Neuronal stem cell (in vitro differentiated cells): Measurements from ENCODE around the gene PHF14.

ENCODE experiments used
- DNase-seq: peaks from one replicate; pipeline ENCODE4 v3.0.0-alpha.2; 2013; ENCODE audit warnings: low spot score
- H2AFZ ChIP-seq: one replicate; pipeline ENCODE4 v1.6.1; 2013; ENCODE audit warnings: mild to moderate bottlenecking, low read length, inconsistent platforms
- H2AK5ac ChIP-seq: 2 replicates; pipeline ENCODE4 v1.6.1; 2013; ENCODE audit warnings: low read depth, mild to moderate bottlenecking, inconsistent platforms, low read length, moderate library complexity, mixed read lengths
- H2BK120ac ChIP-seq: 2 replicates; pipeline ENCODE4 v1.6.1; 2013; ENCODE audit warnings: low read depth, mild to moderate bottlenecking, inconsistent platforms, low read length, moderate library complexity, mixed read lengths
- H2BK12ac ChIP-seq: one replicate; pipeline ENCODE4 v1.6.1; 2013; ENCODE audit warnings: low read length, inconsistent platforms
- H2BK15ac ChIP-seq: 2 replicates; pipeline ENCODE4 v1.6.1; 2013; ENCODE audit warnings: mild to moderate bottlenecking, low read length, inconsistent platforms, mixed read lengths
- H2BK5ac ChIP-seq: one replicate; pipeline ENCODE4 v1.6.1; 2013; ENCODE audit warnings: inconsistent platforms, mild to moderate bottlenecking, low read length, moderate library complexity
- H3K14ac ChIP-seq: one replicate; pipeline ENCODE4 v1.6.1; 2013; ENCODE audit warnings: low read length, inconsistent platforms
- H3K18ac ChIP-seq: 2 replicates; pipeline ENCODE4 v1.6.1; 2013; ENCODE audit warnings: low read length, inconsistent platforms
- H3K23ac ChIP-seq: 2 replicates; pipeline ENCODE4 v1.6.1; 2013; ENCODE audit warnings: low read depth, mild to moderate bottlenecking, mixed read lengths, low read length, inconsistent platforms; ENCODE audit not compliant: poor library complexity
- H3K27ac ChIP-seq: replicated peaks from 3 replicates; pipeline ENCODE4 v1.5.1; 2013; ENCODE audit warnings: low read length, inconsistent platforms
- H3K27me3 ChIP-seq, 3 experiments: 2 replicates each; pipeline ENCODE4 v1.6.1; 2013; ENCODE audit warnings: low read length in 3 of 3, mild to moderate bottlenecking in 2 of 3, inconsistent platforms in 1 of 3, low read depth in 1 of 3, mixed read lengths in 1 of 3, moderate library complexity in 1 of 3; ENCODE audit not compliant: control insufficient read depth in 3 of 3, insufficient read depth in 3 of 3
- H3K36me3 ChIP-seq, 2 donors: replicated peaks in 1 of 2; 2 replicates each; pipeline ENCODE4 v1.6.1; 2013; ENCODE audit warnings: low read length in 2 of 2; ENCODE audit not compliant: control insufficient read depth in 2 of 2, insufficient read depth in 2 of 2
- H3K4ac ChIP-seq: 2 replicates; pipeline ENCODE4 v1.6.1; 2013; ENCODE audit warnings: inconsistent platforms, mild to moderate bottlenecking, low read length, moderate library complexity
- H3K4me1 ChIP-seq, 2 donors: 1 replicate in 1 of 2; 2 replicates in 1 of 2; pipeline ENCODE4 v1.6.1; 2013; ENCODE audit warnings: low read length in 2 of 2, low read depth in 1 of 2; ENCODE audit not compliant: control insufficient read depth in 2 of 2, insufficient read depth in 1 of 2
- H3K4me2 ChIP-seq: one replicate; pipeline ENCODE4 v1.6.1; 2013; ENCODE audit warnings: mild to moderate bottlenecking, low read length, inconsistent platforms; ENCODE audit not compliant: insufficient read depth, poor library complexity, severe bottlenecking
- H3K4me3 ChIP-seq, 2 donors: 2 replicates each; pipeline ENCODE4 v1.5.1; 2013; ENCODE audit warnings: low read length in 2 of 2, mild to moderate bottlenecking in 2 of 2, inconsistent platforms in 1 of 2, moderate library complexity in 1 of 2
- H3K79me1 ChIP-seq: one replicate; pipeline ENCODE4 v1.6.1; 2013; ENCODE audit warnings: low read depth, mild to moderate bottlenecking, inconsistent platforms, low read length, moderate library complexity
- H3K9ac ChIP-seq: one replicate; pipeline ENCODE4 v1.6.1; 2013; ENCODE audit warnings: mild to moderate bottlenecking, low read depth, low read length, inconsistent platforms; ENCODE audit not compliant: poor library complexity
- H3K9me3 ChIP-seq, 2 donors: replicated peaks in 1 of 2; 2 replicates each; pipeline versions ENCODE3 to v1.6.1; 2013; ENCODE audit warnings: low read length in 2 of 2, mild to moderate bottlenecking in 2 of 2, inconsistent platforms in 1 of 2, low read depth in 1 of 2, mixed read lengths in 1 of 2, moderate library complexity in 1 of 2; ENCODE audit not compliant: control insufficient read depth in 2 of 2, insufficient read depth in 1 of 2
- H4K8ac ChIP-seq: one replicate; pipeline ENCODE4 v1.6.1; 2013; ENCODE audit warnings: low read depth, mild to moderate bottlenecking, inconsistent platforms, low read length, moderate library complexity
- H4K91ac ChIP-seq: one replicate; pipeline ENCODE4 v1.6.1; 2013; ENCODE audit warnings: low read length, low read depth, mild to moderate bottlenecking, inconsistent platforms; ENCODE audit not compliant: poor library complexity
- WGBS, 2 donors: extraction: QIAGEN DNeasy Blood & Tissue Kit; methylation state at CpG; one replicate each; pipeline ENCODE4 v1.1.7; 2013; ENCODE audit warnings: missing lambda C conversion rate in 2 of 2, mixed read lengths in 1 of 2; ENCODE audit not compliant: insufficient read length in 2 of 2, insufficient replicate concordance in 1 of 2; ENCODE audit errors: extremely low coverage in 2 of 2; 5-methylcytosine and 5-hydroxymethylcytosine counted together

PHF14 gene

GRCh38 chr7:10930551-10930950 lies 43.1 kb upstream of the PHF14 start:
- Histone ChIP-seq H3K9ac (no peak overlapping the region), H3K36me3 (peaks cover 4 to 49% of the 10 kb centered on the region in 2 donors), H2AFZ (no peak overlapping the region), H3K79me1 (no peaks in the 10 kb centered on the region), H3K27ac (no peak overlapping the region), H2BK15ac (no peak overlapping the region), H3K14ac (no peak overlapping the region), H3K4me3 (no peak overlapping the region), H2BK5ac (no peak overlapping the region), H3K4ac (no peak overlapping the region), H3K27me3 (no peaks in the 10 kb centered on the region), H3K4me1 (no peaks in the 10 kb centered on the region), H4K8ac (no peak overlapping the region), H4K91ac (no peak overlapping the region), H2BK120ac (no peak overlapping the region), H3K23ac (no peak overlapping the region), H3K4me2 (no peak overlapping the region), H2AK5ac (no peak overlapping the region), H2BK12ac (no peak overlapping the region), H3K9me3 (no peaks in the 10 kb centered on the region), H3K18ac (no peak overlapping the region)
- no CpG with 5 or more reads among the region's 3 CpGs for WGBS, 2 donors
- no peak for DNase-seq

- peaks cover 7 to 55% of the 10 kb centered on the region in 2 donors for H3K36me3 ChIP-seq
- H2AK5ac ChIP-seq: no peak overlapping the region
- no peak overlapping the region for H2BK120ac ChIP-seq
- H3K18ac ChIP-seq: no peak overlapping the region
- no peak overlapping the region for H3K4me3 ChIP-seq
- no peaks in the 10 kb centered on the region for H3K27me3 ChIP-seq
- no peak overlapping the region for H2BK5ac ChIP-seq
- no peak overlapping the region for H3K4me2 ChIP-seq
- H2BK12ac ChIP-seq: no peak overlapping the region
- H3K4ac ChIP-seq: no peak overlapping the region
- H2BK15ac ChIP-seq: no peak overlapping the region
- H3K9me3 ChIP-seq: no peaks in the 10 kb centered on the region
- no peaks in the 10 kb centered on the region for H3K79me1 ChIP-seq
- H4K8ac ChIP-seq: no peak overlapping the region
- WGBS, 2 donors: no CpG with 5 or more reads among the region's 5 CpGs
- no peak for DNase-seq
- H2AFZ ChIP-seq: no peak overlapping the region
- H3K27ac ChIP-seq: no peak overlapping the region
- no peak overlapping the region for H3K23ac ChIP-seq
- H4K91ac ChIP-seq: no peak overlapping the region
- no peaks in the 10 kb centered on the region for H3K4me1 ChIP-seq
- no peak overlapping the region for H3K9ac ChIP-seq
- H3K14ac ChIP-seq: no peak overlapping the region
These were observed 42.5 kb upstream of the PHF14 start for GRCh38 chr7:10931161-10931560.

GRCh38 chr7:10934292-10934691 lies 39.4 kb upstream of the PHF14 start:
- H3K4ac ChIP-seq: no peak overlapping the region
- H3K4me1 ChIP-seq: no peaks in the 10 kb centered on the region
- H3K14ac ChIP-seq: no peak overlapping the region
- H3K23ac ChIP-seq: no peak overlapping the region
- H3K27ac ChIP-seq: no peak overlapping the region
- no peak for DNase-seq
- H2AFZ ChIP-seq: no peak overlapping the region
- H2BK120ac ChIP-seq: no peak overlapping the region
- H2BK5ac ChIP-seq: no peak overlapping the region
- H3K18ac ChIP-seq: no peak overlapping the region
- no peaks in the 10 kb centered on the region for H3K9me3 ChIP-seq
- no peak overlapping the region for H3K4me2 ChIP-seq
- H3K27me3 ChIP-seq: no peaks in the 10 kb centered on the region
- H3K36me3 ChIP-seq: peaks cover 9 to 81% of the 10 kb centered on the region in 2 donors
- H2BK15ac ChIP-seq: no peak overlapping the region
- H2AK5ac ChIP-seq: no peak overlapping the region
- no peak overlapping the region for H4K8ac ChIP-seq
- no peak overlapping the region for H3K9ac ChIP-seq
- no peaks in the 10 kb centered on the region for H3K79me1 ChIP-seq
- H4K91ac ChIP-seq: no peak overlapping the region
- no peak overlapping the region for H3K4me3 ChIP-seq
- no peak overlapping the region for H2BK12ac ChIP-seq

GRCh38 chr7:10939237-10939910 lies 34.3 kb upstream of the PHF14 start:
- Histone ChIP-seq H3K4me1 (peaks cover 0 to 1% of the 10 kb centered on the region in 2 donors), H2BK5ac (peak overlapping the region; percentile 33), H3K79me1 (no peaks in the 10 kb centered on the region), H3K4ac (no peak overlapping the region), H3K23ac (peak overlapping the region; percentile 97), H2BK120ac (no peak overlapping the region), H2AK5ac (no peak overlapping the region), H3K9ac (peak overlapping the region; percentile 91), H3K27me3 (no peaks in the 10 kb centered on the region), H3K9me3 (no peaks in the 10 kb centered on the region), H3K36me3 (peaks cover 7 to 44% of the 10 kb centered on the region in 2 donors), H4K91ac (no peak overlapping the region), H3K4me2 (peak overlapping the region; percentile 29), H2AFZ (peak overlapping the region; percentile 81), H4K8ac (no peak overlapping the region), H3K27ac (peak overlapping the region; percentile 86), H2BK15ac (no peak overlapping the region), H3K4me3 (peak overlapping the region; percentile 53 to 91), H2BK12ac (no peak overlapping the region), H3K14ac (peak overlapping the region; percentile 47), H3K18ac (peak overlapping the region; percentile 97)
- DNase-seq: no peak
- no CpG with 5 or more reads among the region's 18 CpGs for WGBS, 2 donors
